PC-3 (cell line): ENCODE results near the gene FGGY. TPM values are rescaled to one million over a fixed set of nuclear protein-coding genes. Genes with fewer than 3 reads are reported as not detected.

Source experiments
- ATAC-seq: fragments of 200-7000 bp; cut with Tn5 transposase; 2 replicates; pipeline ENCODE4 v1.9.1; 2020; ENCODE audit warnings: mild to moderate bottlenecking, moderate library complexity
- BruUV-seq: library from RNA; stranded (reverse); fragments of 400-500 nt; replicated peaks from 2 replicates; lab custom pipeline; 2021; lab: Mats Ljungman, UMichigan
- CTCF ChIA-PET: fragments of 300-600 bp; sonication (Branson Sonifier 250); formaldehyde crosslinking; loops from one replicate; lab custom pipeline; 2022; ENCODE audit warnings: antibody characterized with exemption; lab: Charles Lee
- POLR2A ChIA-PET: fragments of 300-600 bp; sonication (Branson Sonifier 250); formaldehyde crosslinking; loops from one replicate; lab custom pipeline; 2022; ENCODE audit warnings: antibody characterized with exemption; ENCODE audit not compliant: unreplicated experiment; lab: Charles Lee
- DNase-seq: peaks from one replicate; pipeline ENCODE4 v3.0.0-alpha.2; 2015
- H2AFZ ChIP-seq: fragments of 300-600 bp; sonication (generic); 2 replicates; pipeline ENCODE4 v1.6.0; 2016; ENCODE audit warnings: antibody characterized with exemption, low read length
- H3F3A ChIP-seq: fragments of 300-600 bp; sonication (generic); one replicate; pipeline ENCODE4 v1.6.0; 2017; ENCODE audit warnings: antibody characterized with exemption, low read length, control low read depth, mild to moderate bottlenecking; ENCODE audit not compliant: unreplicated experiment
- H3K27ac ChIP-seq: fragments of 300-600 bp; sonication (generic); 2 replicates; pipeline ENCODE4 v1.5.1; 2016; ENCODE audit warnings: mild to moderate bottlenecking, low read length
- H3K27me3 ChIP-seq: fragments of 300-600 bp; sonication (generic); 2 replicates; pipeline ENCODE4 v1.6.1; 2016; ENCODE audit warnings: low read length, mixed read lengths
- H3K36me3 ChIP-seq: fragments of 300-600 bp; sonication (generic); 2 replicates; pipeline ENCODE4 v1.6.1; 2016; ENCODE audit warnings: low read depth, mixed run types, low read length, mixed read lengths
- H3K4me1 ChIP-seq: fragments of 300-600 bp; sonication (generic); 2 replicates; pipeline ENCODE4 v1.5.1; 2016; ENCODE audit warnings: low read length; ENCODE audit not compliant: insufficient read depth
- H3K4me2 ChIP-seq: fragments of 300-600 bp; sonication (generic); 2 replicates; pipeline ENCODE4 v1.6.0; 2016; ENCODE audit warnings: low read length
- H3K4me3 ChIP-seq: fragments of 300-600 bp; sonication (generic); 2 replicates; pipeline ENCODE4 v1.5.1; 2016; ENCODE audit warnings: mild to moderate bottlenecking, low read length, mixed read lengths
- H3K79me2 ChIP-seq: fragments of 300-600 bp; sonication (generic); 2 replicates; pipeline ENCODE4 v1.6.1; 2017; ENCODE audit warnings: low read length, mixed read lengths
- H3K9ac ChIP-seq: fragments of 300-600 bp; sonication (generic); 2 replicates; pipeline ENCODE4 v1.6.0; 2016; ENCODE audit warnings: mild to moderate bottlenecking, low read length
- H3K9me2 ChIP-seq: fragments of 300-600 bp; sonication (generic); replicated peaks from 2 replicates; pipeline ENCODE4 v1.6.1; 2016; ENCODE audit warnings: mixed run types, low read length, mixed read lengths
- H3K9me3 ChIP-seq: fragments of 300-600 bp; sonication (generic); 2 replicates; pipeline ENCODE4 v1.6.1; 2016; ENCODE audit warnings: low read length, mixed read lengths
- H4K20me1 ChIP-seq: fragments of 300-600 bp; sonication (generic); 2 replicates; pipeline ENCODE4 v1.6.1; 2016; ENCODE audit warnings: low read length, mixed read lengths
- CTCF ChIP-seq: fragments of 300-600 bp; sonication (generic); conservative IDR thresholded peaks from 2 replicates; pipeline ENCODE4 v1.5.1; 2017; ENCODE audit warnings: antibody characterized with exemption, low read depth, mild to moderate bottlenecking, low read length
- EZH2 ChIP-seq: fragments of 300-600 bp; sonication (generic); IDR thresholded peaks from one replicate; pipeline ENCODE4 v1.6.1; 2017; ENCODE audit warnings: antibody characterized with exemption, mild to moderate bottlenecking, low read length; ENCODE audit not compliant: unreplicated experiment
- EZH2phosphoT487 ChIP-seq: fragments of 300-600 bp; sonication (generic); IDR thresholded peaks from 2 replicates; pipeline ENCODE4 v1.6.1; 2018; ENCODE audit warnings: mild to moderate bottlenecking, antibody characterized with exemption, low read length, borderline replicate concordance
- intact Hi-C: fragments of 100-400 bp; cut with micrococcal nuclease; formaldehyde crosslinking; loops from 2 replicates; pipeline ENCODE4 v1.9.0; 2023
- total RNA-seq: library from RNA; depleted of rRNA; stranded (reverse); fragments of >200 nt; gene quantifications from 2 replicates; pipeline ENCODE4 v1.2.3, GENCODE V29; 2014

Gene FGGY
- total RNA-seq, 1 experiment from 2014 or later, result 7.4 TPM

DNA sequence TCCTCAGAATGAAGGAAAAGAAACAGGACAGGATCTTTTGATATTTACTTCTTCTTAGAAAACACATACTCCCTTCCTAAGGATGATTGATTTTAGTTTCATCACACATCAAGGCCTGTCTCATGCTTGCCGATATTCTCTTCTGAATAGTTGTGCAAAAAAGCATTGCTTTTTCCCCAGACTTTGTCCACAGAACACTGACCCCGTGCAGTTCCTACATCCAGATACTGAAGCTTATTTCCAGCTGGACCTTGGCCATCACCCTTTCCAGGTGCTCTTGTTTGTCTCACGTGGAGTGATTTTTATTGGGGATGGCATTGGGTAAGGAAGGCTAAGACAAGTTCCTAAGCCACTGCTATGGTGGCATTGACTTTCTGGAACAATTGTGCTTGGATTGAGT lies 320.5 kb downstream of the FGGY start:
- Histone ChIP-seq H4K20me1 (no peaks in the 10 kb centered on the region), H3K27ac (no peak overlapping the region), H3K9ac (no peak overlapping the region), H3F3A (no peaks in the 10 kb centered on the region), H3K9me2 (no peaks in the 10 kb centered on the region), H3K4me1 (no peaks in the 10 kb centered on the region), H3K36me3 (no peaks in the 10 kb centered on the region), H3K9me3 (no peaks in the 10 kb centered on the region), H3K79me2 (no peaks in the 10 kb centered on the region), H3K4me2 (no peak overlapping the region), H3K27me3 (no peaks in the 10 kb centered on the region), H2AFZ (no peak overlapping the region), H3K4me3 (no peak overlapping the region)
- intact Hi-C loops, result no loop called here
- ATAC-seq, result no peak
- CTCF ChIA-PET, result no interaction called here
- TF ChIP-seq EZH2phosphoT487 (no peak), EZH2 (no peak), CTCF (no peak)
- no peak for DNase-seq
- no TSS peak for BruUV-seq
- POLR2A ChIA-PET, result no interaction called here

GRCh38 chr1:59619557-59619956 lies 322.7 kb downstream of the FGGY start:
- no peaks in the 10 kb centered on the region for H3K4me1 ChIP-seq
- no peaks in the 10 kb centered on the region for H4K20me1 ChIP-seq
- H3K27me3 ChIP-seq, result no peaks in the 10 kb centered on the region
- no peak overlapping the region for H3K4me3 ChIP-seq
- no peak for ATAC-seq
- H3K4me2 ChIP-seq, result no peak overlapping the region
- no peak overlapping the region for H3K27ac ChIP-seq
- no TSS peak for BruUV-seq
- H2AFZ ChIP-seq, result no peak overlapping the region
- H3K9me3 ChIP-seq, result no peaks in the 10 kb centered on the region
- H3F3A ChIP-seq, result no peaks in the 10 kb centered on the region
- no peaks in the 10 kb centered on the region for H3K36me3 ChIP-seq
- H3K79me2 ChIP-seq, result no peaks in the 10 kb centered on the region
- no peaks in the 10 kb centered on the region for H3K9me2 ChIP-seq
- intact Hi-C loops, result no loop called here
- H3K9ac ChIP-seq, result no peak overlapping the region
- CTCF ChIA-PET, result no interaction called here
- TF ChIP-seq EZH2, result no peak
- no peak for TF ChIP-seq EZH2phosphoT487
- TF ChIP-seq CTCF, result no peak
- POLR2A ChIA-PET, result no interaction called here
- no peak for DNase-seq

DNA sequence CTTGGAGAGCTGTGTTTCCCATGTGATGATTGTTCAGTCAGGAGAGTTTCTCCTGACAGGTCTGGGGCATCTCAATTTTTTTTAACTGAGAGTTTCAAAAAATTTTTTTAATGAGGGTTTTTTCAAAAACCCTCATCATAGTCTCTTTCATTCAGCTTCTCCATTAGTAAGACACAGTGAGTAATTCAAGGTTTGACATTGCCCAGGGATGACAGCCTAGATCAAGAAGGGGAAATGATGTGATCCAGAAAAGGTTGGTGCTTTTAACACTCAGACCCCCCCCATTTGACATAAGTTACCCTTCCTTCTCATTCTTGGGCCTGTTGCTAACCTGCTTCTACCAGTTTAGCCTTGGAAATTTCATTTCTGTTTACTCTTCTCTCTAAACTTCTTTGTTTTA lies 328.5 kb downstream of the FGGY start:
- DNase-seq, result no peak
- no peaks in the 10 kb centered on the region for H3F3A ChIP-seq
- no peaks in the 10 kb centered on the region for H3K9me3 ChIP-seq
- H3K36me3 ChIP-seq, result no peaks in the 10 kb centered on the region
- no peak for ATAC-seq
- BruUV-seq, result no TSS peak
- no peak overlapping the region for H3K27ac ChIP-seq
- H4K20me1 ChIP-seq, result no peaks in the 10 kb centered on the region
- intact Hi-C loops, result no loop called here
- H2AFZ ChIP-seq, result no peak overlapping the region
- H3K79me2 ChIP-seq, result no peaks in the 10 kb centered on the region
- TF ChIP-seq EZH2phosphoT487, result no peak
- no peak for TF ChIP-seq EZH2
- no peak for TF ChIP-seq CTCF
- no peaks in the 10 kb centered on the region for H3K4me1 ChIP-seq
- H3K9me2 ChIP-seq, result no peaks in the 10 kb centered on the region
- H3K27me3 ChIP-seq, result no peaks in the 10 kb centered on the region
- ChIA-PET CTCF (no interaction called here), POLR2A (no interaction called here)
- no peak overlapping the region for H3K4me2 ChIP-seq
- H3K4me3 ChIP-seq, result no peak overlapping the region
- no peak overlapping the region for H3K9ac ChIP-seq
